Neural cell (in vitro differentiated cells): Measurements from ENCODE around the gene NR5A1. TPM values are rescaled to one million over a fixed set of nuclear protein-coding genes. Genes with fewer than 3 reads are reported as not detected.

ENCODE experiments used
- H2AFZ ChIP-seq: fragments of 200-600, 300-800 bp; sonication (generic), shearing (Covaris generic); 2 replicates; pipeline ENCODE4 v1.6.0; 2014; ENCODE audit warnings: low read depth, mild to moderate bottlenecking, antibody characterized with exemption, low read length, moderate library complexity
- H3F3A ChIP-seq: fragments of 200-600 bp; shearing (Covaris generic); 2 replicates; pipeline ENCODE4 v1.6.1; 2016; ENCODE audit warnings: mild to moderate bottlenecking, moderate library complexity, mixed read lengths, antibody characterized with exemption, low read length; ENCODE audit not compliant: insufficient read depth, poor library complexity, severe bottlenecking
- H3K27ac ChIP-seq: fragments of 200-600, 300-800 bp; sonication (generic), shearing (Covaris generic); 2 replicates; pipeline ENCODE4 v1.5.1; 2014; ENCODE audit warnings: mild to moderate bottlenecking, low read length, moderate library complexity
- H3K27me3 ChIP-seq: fragments of 300-800, 200-600 bp; sonication (generic), shearing (Covaris generic); 2 replicates; pipeline ENCODE4 v1.6.0; 2014; ENCODE audit warnings: mild to moderate bottlenecking, low read depth, low read length, moderate library complexity; ENCODE audit not compliant: insufficient read depth
- H3K36me3 ChIP-seq: fragments of 300-800, 200-600 bp; sonication (generic), shearing (Covaris generic); 2 replicates; pipeline ENCODE4 v1.5.1; 2014; ENCODE audit warnings: mild to moderate bottlenecking, antibody characterized with exemption, low read length, moderate library complexity; ENCODE audit not compliant: insufficient read depth
- H3K4me2 ChIP-seq: fragments of 300-800, 200-600 bp; sonication (generic), shearing (Covaris generic); 2 replicates; pipeline ENCODE4 v1.6.0; 2014; ENCODE audit warnings: mild to moderate bottlenecking, low read length
- H3K4me3 ChIP-seq: fragments of 300-800, 200-600 bp; sonication (generic), shearing (Covaris generic); 2 replicates; pipeline ENCODE4 v1.5.1; 2014; ENCODE audit warnings: mild to moderate bottlenecking, low read length, moderate library complexity
- H3K79me2 ChIP-seq: fragments of 200-600 bp; shearing (Covaris generic); replicated peaks from 2 replicates; pipeline ENCODE4 v1.6.0; 2014; ENCODE audit warnings: mild to moderate bottlenecking, low read length, moderate library complexity; ENCODE audit not compliant: insufficient read depth
- H3K9ac ChIP-seq: fragments of 300-800, 200-600 bp; sonication (generic), shearing (Covaris generic); 2 replicates; pipeline ENCODE4 v1.6.1; 2016; ENCODE audit warnings: mild to moderate bottlenecking, low read length, mixed read lengths
- H3K9me2 ChIP-seq: fragments of 200-600 bp; shearing (Covaris generic); 2 replicates; pipeline ENCODE4 v1.6.1; 2016; ENCODE audit warnings: mild to moderate bottlenecking, low read length, mixed read lengths; ENCODE audit not compliant: insufficient read depth
- H3K9me3 ChIP-seq: fragments of 200-600, 300-800 bp; sonication (generic), shearing (Covaris generic); 2 replicates; pipeline ENCODE4 v1.6.1; 2016; ENCODE audit warnings: mild to moderate bottlenecking, mixed run types, low read length, moderate library complexity, mixed read lengths
- H4K20me1 ChIP-seq: fragments of 200-600 bp; shearing (Covaris generic); 2 replicates; pipeline ENCODE4 v1.6.1; 2016; ENCODE audit warnings: mild to moderate bottlenecking, mixed run types; ENCODE audit not compliant: insufficient read depth
- EP300 ChIP-seq: fragments of 450-650 bp; conservative IDR thresholded peaks from 2 replicates; pipeline ENCODE4 v1.6.1; 2014; ENCODE audit warnings: antibody characterized with exemption, mild to moderate bottlenecking, moderate library complexity; ENCODE audit not compliant: poor library complexity, severe bottlenecking
- EZH2 ChIP-seq: fragments of 200-600, 300-800 bp; shearing (Covaris generic), sonication (generic); IDR thresholded peaks from 2 replicates; pipeline ENCODE4 v1.6.1; 2014; ENCODE audit warnings: antibody characterized with exemption, low read length, borderline replicate concordance, mild to moderate bottlenecking; ENCODE audit not compliant: insufficient read depth, poor library complexity, severe bottlenecking
- MXI1 ChIP-seq: fragments of 450-650 bp; conservative IDR thresholded peaks from 2 replicates; pipeline ENCODE4 v1.6.1; 2014; ENCODE audit warnings: antibody characterized with exemption, mild to moderate bottlenecking; ENCODE audit not compliant: poor library complexity, severe bottlenecking
- POLR2AphosphoS5 ChIP-seq: IDR thresholded peaks from 2 replicates; pipeline ENCODE4 v1.6.1; 2012
- RAD21 ChIP-seq: fragments of 450-650 bp; conservative IDR thresholded peaks from 2 replicates; pipeline ENCODE4 v1.6.1; 2014; ENCODE audit warnings: antibody characterized with exemption, mild to moderate bottlenecking, moderate library complexity
- REST ChIP-seq: IDR thresholded peaks from 2 replicates; pipeline ENCODE4 v1.6.1; 2012; ENCODE audit warnings: borderline replicate concordance
- SMC3 ChIP-seq: fragments of 450-650 bp; conservative IDR thresholded peaks from 2 replicates; pipeline ENCODE4 v1.6.1; 2014; ENCODE audit warnings: antibody characterized with exemption, mild to moderate bottlenecking, moderate library complexity; ENCODE audit not compliant: poor library complexity
- TAF1 ChIP-seq: IDR thresholded peaks from 2 replicates; pipeline ENCODE4 v1.6.1; 2012; ENCODE audit warnings: low read depth
- polyA plus RNA-seq: library from polyadenylated mRNA; depleted of rRNA; stranded (reverse); fragments of >200 nt; gene quantifications from 2 replicates; pipeline ENCODE4 v1.2.3, GENCODE V29; 2014
- TF ChIP-seq, protein P1 (sequence below): fragments of 450-650 bp; IDR thresholded peaks from 2 replicates; pipeline ENCODE4 v1.5.1; 2014; ENCODE audit warnings: antibody characterized with exemption, mild to moderate bottlenecking, moderate library complexity; ENCODE audit not compliant: poor library complexity, severe bottlenecking

The NR5A1 gene
- polyA plus RNA-seq, 1 donor from 2014 or later, result 0.09 TPM

DNA sequence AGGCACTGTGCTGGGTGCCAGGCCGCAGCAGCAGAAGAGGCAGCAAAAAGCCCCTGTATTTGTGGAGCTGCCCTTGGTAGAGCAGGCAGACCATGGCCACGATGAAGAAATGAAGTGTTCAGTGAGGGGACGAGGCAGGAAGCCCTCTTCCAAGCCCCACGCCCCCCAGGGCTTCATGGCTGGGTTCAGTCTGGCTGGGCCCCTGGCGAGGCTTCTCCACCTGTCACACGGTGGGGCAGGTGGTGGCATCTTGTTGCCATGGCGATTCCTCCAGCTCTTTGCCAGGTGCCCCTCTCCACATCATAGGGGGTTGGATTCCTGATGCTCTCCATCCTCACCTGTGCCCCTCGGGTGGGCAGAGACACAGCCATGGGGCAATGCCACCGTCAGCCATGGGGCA lies 35.4 kb downstream of the NR5A1 start:
- Histone ChIP-seq H3K36me3 (no peaks in the 10 kb centered on the region), H3K27ac (no peak overlapping the region), H4K20me1 (no peaks in the 10 kb centered on the region), H3K4me2 (no peak overlapping the region), H3K9ac (no peak overlapping the region), H3K27me3 (no peaks in the 10 kb centered on the region), H3K9me2 (no peaks in the 10 kb centered on the region), H3K4me3 (no peak overlapping the region), H2AFZ (no peak overlapping the region), H3K79me2 (no peaks in the 10 kb centered on the region), H3F3A (no peaks in the 10 kb centered on the region), H3K9me3 (no peaks in the 10 kb centered on the region)
- TF ChIP-seq REST, result no peak
- no peak for TF ChIP-seq EZH2
- TF ChIP-seq MXI1, result no peak
- TF ChIP-seq SMC3, result no peak
- no peak for TF ChIP-seq RAD21
- TF ChIP-seq TAF1, result no peak
- no peak for TF ChIP-seq POLR2AphosphoS5
- TF ChIP-seq, protein P1, sequence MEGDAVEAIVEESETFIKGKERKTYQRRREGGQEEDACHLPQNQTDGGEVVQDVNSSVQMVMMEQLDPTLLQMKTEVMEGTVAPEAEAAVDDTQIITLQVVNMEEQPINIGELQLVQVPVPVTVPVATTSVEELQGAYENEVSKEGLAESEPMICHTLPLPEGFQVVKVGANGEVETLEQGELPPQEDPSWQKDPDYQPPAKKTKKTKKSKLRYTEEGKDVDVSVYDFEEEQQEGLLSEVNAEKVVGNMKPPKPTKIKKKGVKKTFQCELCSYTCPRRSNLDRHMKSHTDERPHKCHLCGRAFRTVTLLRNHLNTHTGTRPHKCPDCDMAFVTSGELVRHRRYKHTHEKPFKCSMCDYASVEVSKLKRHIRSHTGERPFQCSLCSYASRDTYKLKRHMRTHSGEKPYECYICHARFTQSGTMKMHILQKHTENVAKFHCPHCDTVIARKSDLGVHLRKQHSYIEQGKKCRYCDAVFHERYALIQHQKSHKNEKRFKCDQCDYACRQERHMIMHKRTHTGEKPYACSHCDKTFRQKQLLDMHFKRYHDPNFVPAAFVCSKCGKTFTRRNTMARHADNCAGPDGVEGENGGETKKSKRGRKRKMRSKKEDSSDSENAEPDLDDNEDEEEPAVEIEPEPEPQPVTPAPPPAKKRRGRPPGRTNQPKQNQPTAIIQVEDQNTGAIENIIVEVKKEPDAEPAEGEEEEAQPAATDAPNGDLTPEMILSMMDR, result no peak
- no peak for TF ChIP-seq EP300

DNA sequence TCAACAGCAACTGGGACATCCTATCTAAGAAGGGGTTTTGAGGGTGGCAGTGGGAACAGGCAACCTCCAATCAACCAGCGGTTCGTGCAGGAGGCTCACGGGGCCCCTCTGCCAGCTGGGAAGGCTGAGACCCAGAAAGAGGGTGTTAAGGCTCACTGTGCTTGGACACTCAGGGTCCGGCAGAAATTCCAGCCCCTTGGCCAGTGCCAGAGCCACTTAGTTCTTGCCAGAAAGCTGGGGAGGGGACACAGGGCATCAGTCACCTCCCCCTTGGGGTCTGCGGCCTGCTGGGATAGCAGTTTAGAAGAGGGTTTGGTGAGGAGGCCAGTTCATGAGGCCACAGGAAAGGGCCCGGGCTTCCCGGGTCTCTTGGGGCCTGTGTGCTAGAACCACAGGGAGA lies 36.5 kb downstream of the NR5A1 start:
- Histone ChIP-seq H3K27ac (no peak overlapping the region), H3K9ac (no peak overlapping the region), H2AFZ (no peak overlapping the region), H3K4me2 (no peak overlapping the region), H3F3A (no peaks in the 10 kb centered on the region), H3K4me3 (no peak overlapping the region), H3K79me2 (no peaks in the 10 kb centered on the region), H3K9me3 (no peaks in the 10 kb centered on the region), H3K27me3 (no peaks in the 10 kb centered on the region), H3K36me3 (no peaks in the 10 kb centered on the region), H3K9me2 (no peaks in the 10 kb centered on the region), H4K20me1 (no peaks in the 10 kb centered on the region)
- TF ChIP-seq RAD21, result no peak
- TF ChIP-seq MXI1, result no peak
- no peak for TF ChIP-seq POLR2AphosphoS5
- TF ChIP-seq TAF1, result no peak
- TF ChIP-seq EP300, result no peak
- TF ChIP-seq, protein P1, result no peak
- TF ChIP-seq EZH2, result no peak
- TF ChIP-seq REST, result no peak
- TF ChIP-seq SMC3, result no peak
